Thoracic aorta (tissue), 2 donors: ENCODE results near the gene UBE2F. TPM values are rescaled to one million over a fixed set of nuclear protein-coding genes. Genes with fewer than 3 reads are reported as not detected.

ENCODE experiments used
- ATAC-seq: fragments of 150-250 bp; one replicate; pipeline ENCODE4 v1.8.0; 2017; ENCODE audit warnings: low read depth; ENCODE audit not compliant: insufficient number of reproducible peaks, low FRiP score
- DNase-seq: peaks from one replicate; pipeline ENCODE4 v3.0.0-alpha.2; 2020; ENCODE audit warnings: low spot score
- H3K27ac ChIP-seq, 2 donors: fragments of 200-600 bp; sonication (generic); 1 replicate in 1 of 2; 2 replicates in 1 of 2; pipeline ENCODE4 v1.5.1; 2016; ENCODE audit warnings: mild to moderate bottlenecking in 2 of 2, moderate library complexity in 2 of 2
- H3K27me3 ChIP-seq: fragments of 200-600 bp; sonication (generic); replicated peaks from 2 replicates; pipeline ENCODE4 v1.6.0; 2016; ENCODE audit warnings: mild to moderate bottlenecking; ENCODE audit not compliant: insufficient read depth
- H3K36me3 ChIP-seq: fragments of 200-600 bp; sonication (generic); one replicate; pipeline ENCODE4 v1.5.1; 2016
- H3K4me1 ChIP-seq, 2 donors: fragments of 200-600 bp; sonication (generic); 1 replicate in 1 of 2; 2 replicates in 1 of 2; pipeline versions ENCODE4 v1.5.1 to v1.6.0; 2016; ENCODE audit warnings: low read depth in 2 of 2, mild to moderate bottlenecking in 1 of 2; ENCODE audit not compliant: control insufficient read depth in 1 of 2
- H3K4me3 ChIP-seq: fragments of 200-600 bp; sonication (generic); 2 replicates; pipeline ENCODE4 v1.5.1; 2016; ENCODE audit warnings: mild to moderate bottlenecking
- H3K9me3 ChIP-seq: fragments of 200-600 bp; sonication (generic); 2 replicates; pipeline ENCODE4 v1.5.1; 2016
- CTCF ChIP-seq: fragments of 200-600 bp; sonication (generic); IDR thresholded peaks from one replicate; pipeline ENCODE4 v1.5.1; 2019; ENCODE audit warnings: antibody characterized with exemption
- total RNA-seq, 2 donors: library from RNA; depleted of rRNA; stranded (reverse); fragments of >200 nt; gene quantifications; one replicate each; pipeline versions ENCODE4 v1.1.0 to v1.2.3, GENCODE V29; 2016

The UBE2F gene
- total RNA-seq, 2 donors from 2014 or later, result 51.9 to 69.3 TPM

GRCh38 chr2:238077292-238077691 lies 110.5 kb downstream of the UBE2F start:
- no peaks in the 10 kb centered on the region for H3K4me1 ChIP-seq
- H3K27ac ChIP-seq, result no peak overlapping the region
- no peak for TF ChIP-seq CTCF
- H3K36me3 ChIP-seq, result peaks cover 8% of the 10 kb centered on the region
- no peak for ATAC-seq
- no peak overlapping the region for H3K4me3 ChIP-seq
- DNase-seq, result no peak
- no peaks in the 10 kb centered on the region for H3K27me3 ChIP-seq
- H3K9me3 ChIP-seq, result no peaks in the 10 kb centered on the region

- H3K9me3 ChIP-seq, result no peaks in the 10 kb centered on the region
- H3K4me3 ChIP-seq, result no peak overlapping the region
- ATAC-seq (no peak), DNase-seq (no peak)
- H3K27ac ChIP-seq, result no peak overlapping the region
- no peaks in the 10 kb centered on the region for H3K4me1 ChIP-seq
- H3K36me3 ChIP-seq, result peaks cover 19% of the 10 kb centered on the region
- no peaks in the 10 kb centered on the region for H3K27me3 ChIP-seq
- no peak for TF ChIP-seq CTCF
Measured at GRCh38 chr2:238079874-238080327, 113.1 kb downstream of the UBE2F start.

GRCh38 chr2:238080518-238080917 lies 113.7 kb downstream of the UBE2F start:
- no peak for TF ChIP-seq CTCF
- DNase-seq, result no peak
- H3K4me1 ChIP-seq, result no peaks in the 10 kb centered on the region
- H3K27me3 ChIP-seq, result no peaks in the 10 kb centered on the region
- H3K27ac ChIP-seq, result no peak overlapping the region
- no peaks in the 10 kb centered on the region for H3K9me3 ChIP-seq
- no peak for ATAC-seq
- peaks cover 19% of the 10 kb centered on the region for H3K36me3 ChIP-seq
- no peak overlapping the region for H3K4me3 ChIP-seq

- H3K4me1 ChIP-seq, result no peaks in the 10 kb centered on the region
- DNase-seq (no peak), ATAC-seq (no peak)
- H3K4me3 ChIP-seq, result no peak overlapping the region
- no peak for TF ChIP-seq CTCF
- no peak overlapping the region for H3K27ac ChIP-seq
- H3K36me3 ChIP-seq, result peaks cover 19% of the 10 kb centered on the region
- no peaks in the 10 kb centered on the region for H3K27me3 ChIP-seq
- no peaks in the 10 kb centered on the region for H3K9me3 ChIP-seq
Measured at GRCh38 chr2:238081150-238081549, 114.3 kb downstream of the UBE2F start.

GRCh38 chr2:238081561-238081960 lies 114.7 kb downstream of the UBE2F start:
- no peak overlapping the region for H3K27ac ChIP-seq
- no peak for DNase-seq
- H3K4me3 ChIP-seq, result no peak overlapping the region
- H3K9me3 ChIP-seq, result no peaks in the 10 kb centered on the region
- H3K27me3 ChIP-seq, result no peaks in the 10 kb centered on the region
- H3K4me1 ChIP-seq, result no peaks in the 10 kb centered on the region
- peaks cover 19% of the 10 kb centered on the region for H3K36me3 ChIP-seq
- ATAC-seq, result no peak
- no peak for TF ChIP-seq CTCF
